Mesendoderm (in vitro differentiated cells): Measurements from ENCODE around the gene MRGPRE.
A peak's percentile ranks its signal among the peaks of the same experiment; 100 is the strongest.

Source experiments
- DNase-seq: peaks from one replicate; pipeline ENCODE4 v3.0.0; 2013
- H2AK5ac ChIP-seq: 2 replicates; pipeline ENCODE4 v1.6.1; 2013; ENCODE audit warnings: low read length, inconsistent platforms
- H2BK120ac ChIP-seq: 2 replicates; pipeline ENCODE4 v1.6.1; 2013; ENCODE audit warnings: low read depth, mild to moderate bottlenecking, low read length, moderate library complexity, mixed read lengths
- H2BK15ac ChIP-seq: replicated peaks from 2 replicates; pipeline ENCODE4 v1.6.1; 2013; ENCODE audit warnings: low read depth, mild to moderate bottlenecking, moderate library complexity
- H2BK5ac ChIP-seq: 2 replicates; pipeline ENCODE4 v1.6.1; 2013; ENCODE audit warnings: low read length, inconsistent platforms
- H3K18ac ChIP-seq: 2 replicates; pipeline ENCODE4 v1.6.1; 2013; ENCODE audit warnings: mild to moderate bottlenecking, low read length, mixed read lengths
- H3K23ac ChIP-seq: one replicate; pipeline ENCODE4 v1.6.1; 2013; ENCODE audit warnings: low read length
- H3K27ac ChIP-seq: 2 replicates; pipeline ENCODE4 v1.5.1; 2013; ENCODE audit warnings: low read depth, mild to moderate bottlenecking, inconsistent platforms, low read length, moderate library complexity
- H3K27me3 ChIP-seq: 2 replicates; pipeline ENCODE4 v1.6.1; 2013; ENCODE audit warnings: low read length, control low read depth, mild to moderate bottlenecking, inconsistent platforms; ENCODE audit not compliant: insufficient read depth, poor library complexity
- H3K36me3 ChIP-seq: 2 replicates; pipeline ENCODE4 v1.6.1; 2013; ENCODE audit warnings: low read length, inconsistent platforms; ENCODE audit not compliant: control insufficient read depth, insufficient read depth
- H3K4ac ChIP-seq: one replicate; pipeline ENCODE4 v1.6.1; 2013; ENCODE audit warnings: low read depth, mild to moderate bottlenecking, low read length, moderate library complexity
- H3K4me1 ChIP-seq: 2 replicates; pipeline ENCODE4 v1.6.1; 2013; ENCODE audit warnings: low read depth, low read length, inconsistent platforms; ENCODE audit not compliant: control insufficient read depth
- H3K4me2 ChIP-seq: 2 replicates; pipeline ENCODE4 v1.6.1; 2013; ENCODE audit warnings: low read length
- H3K4me3 ChIP-seq: 2 replicates; pipeline ENCODE4 v1.5.1; 2013; ENCODE audit warnings: mild to moderate bottlenecking, low read length
- H3K56ac ChIP-seq: one replicate; pipeline ENCODE4 v1.6.1; 2013; ENCODE audit warnings: low read length
- H3K79me1 ChIP-seq: 2 replicates; pipeline ENCODE4 v1.6.1; 2013; ENCODE audit warnings: low read length, inconsistent platforms
- H3K79me2 ChIP-seq: 2 replicates; pipeline ENCODE4 v1.6.1; 2013; ENCODE audit warnings: mild to moderate bottlenecking, low read length; ENCODE audit not compliant: control insufficient read depth, insufficient read depth
- H3K9ac ChIP-seq: 2 replicates; pipeline ENCODE4 v1.6.1; 2013; ENCODE audit warnings: low read length, inconsistent platforms
- H4K5ac ChIP-seq: one replicate; pipeline ENCODE4 v1.6.1; 2013; ENCODE audit warnings: low read length
- H4K8ac ChIP-seq: one replicate; pipeline ENCODE4 v1.6.1; 2013; ENCODE audit warnings: low read depth, mild to moderate bottlenecking, control low read depth, low read length, moderate library complexity
- WGBS: extraction: QIAGEN DNeasy Blood & Tissue Kit; methylation state at CpG from one replicate; pipeline ENCODE4 v1.1.7; 2013; ENCODE audit warnings: low lambda C conversion rate, missing lambda C conversion rate; ENCODE audit not compliant: insufficient coverage; ENCODE audit errors: extremely low coverage; 5-methylcytosine and 5-hydroxymethylcytosine counted together

MRGPRE gene

DNA sequence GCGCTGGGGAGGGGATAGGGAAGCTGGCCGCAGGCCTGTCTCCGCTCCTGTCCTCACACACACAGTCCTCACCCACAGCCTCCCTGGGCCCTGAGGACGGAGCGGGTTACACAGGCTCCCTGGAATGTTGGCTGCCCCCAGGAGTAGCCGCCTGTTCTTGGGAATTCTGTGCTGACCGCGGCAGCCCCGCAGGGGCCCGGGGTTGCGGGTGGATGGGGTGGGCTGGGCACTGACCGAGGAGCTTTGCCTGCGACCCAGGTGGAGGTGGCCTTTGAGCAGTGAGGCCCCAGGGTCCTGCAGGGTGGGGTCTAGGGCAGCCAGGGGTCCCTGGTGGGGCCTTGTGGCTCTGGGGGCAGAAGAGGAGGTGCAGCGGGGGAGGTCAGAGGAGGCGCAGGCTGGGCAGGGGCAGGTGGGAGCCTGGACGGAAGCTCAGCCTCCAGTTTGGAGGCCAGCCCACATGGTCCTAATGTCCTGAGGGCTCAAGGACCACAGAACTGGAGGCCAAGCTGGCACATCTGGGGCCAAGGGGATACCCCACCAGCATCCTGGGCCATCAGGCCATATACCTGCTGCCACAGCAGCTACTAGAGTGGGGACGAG is 7.0 kb downstream of the MRGPRE start:
- Histone ChIP-seq H4K8ac (no peak overlapping the region), H3K9ac (no peak overlapping the region), H2BK5ac (no peak overlapping the region), H3K36me3 (no peaks in the 10 kb centered on the region), H2BK15ac (no peak overlapping the region), H4K5ac (no peak overlapping the region), H2AK5ac (no peak overlapping the region), H3K23ac (no peak overlapping the region), H3K79me2 (no peaks in the 10 kb centered on the region), H3K56ac (no peak overlapping the region), H3K27ac (no peak overlapping the region), H3K4me2 (no peak overlapping the region), H3K4me3 (no peak overlapping the region), H3K79me1 (no peaks in the 10 kb centered on the region), H3K4ac (no peak overlapping the region), H3K18ac (no peak overlapping the region), H2BK120ac (no peak overlapping the region), H3K4me1 (no peaks in the 10 kb centered on the region), H3K27me3 (no peaks in the 10 kb centered on the region)
- no CpG with 5 or more reads among the region's 17 CpGs for WGBS
- DNase-seq: peak; percentile 28

DNA sequence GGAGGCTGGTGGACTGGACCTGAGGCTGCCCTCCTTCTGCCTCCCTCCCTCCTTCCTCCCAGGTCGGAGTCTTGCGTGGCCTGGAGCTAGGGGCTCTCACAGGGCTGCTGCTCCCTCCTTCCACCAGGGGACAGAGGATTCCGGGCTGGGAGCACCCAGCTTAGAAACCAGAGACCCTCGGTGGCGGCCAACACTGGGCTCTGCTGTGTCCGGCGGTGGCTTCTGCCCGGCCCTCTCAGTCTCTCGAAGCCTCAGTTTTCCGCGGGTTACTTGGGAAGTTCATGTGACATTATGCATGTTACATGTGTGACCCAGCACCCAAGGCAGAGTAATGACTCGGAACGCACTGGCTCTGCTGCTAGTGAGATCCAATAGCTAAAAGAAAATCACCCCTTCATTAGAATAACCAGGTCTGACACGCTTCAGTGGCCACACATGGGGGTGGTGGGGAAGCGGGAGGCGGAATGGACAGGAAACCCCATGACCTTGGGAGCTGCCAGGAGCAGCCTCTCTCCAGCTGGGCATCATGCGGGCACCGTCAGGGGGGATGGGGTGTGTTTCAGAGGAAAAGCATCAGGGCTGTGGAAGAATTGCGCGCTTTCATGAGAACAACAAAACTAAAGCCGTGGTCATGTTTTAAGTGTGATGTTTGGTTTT is 7.7 kb downstream of the MRGPRE start:
- no peak overlapping the region for H4K5ac ChIP-seq
- H2AK5ac ChIP-seq: no peak overlapping the region
- no peaks in the 10 kb centered on the region for H3K79me1 ChIP-seq
- H3K4me2 ChIP-seq: no peak overlapping the region
- peak overlapping the region; percentile 3 for H3K56ac ChIP-seq
- H3K36me3 ChIP-seq: no peaks in the 10 kb centered on the region
- H3K79me2 ChIP-seq: no peaks in the 10 kb centered on the region
- no peaks in the 10 kb centered on the region for H3K27me3 ChIP-seq
- no CpG with 5 or more reads among the region's 21 CpGs for WGBS
- H2BK120ac ChIP-seq: no peak overlapping the region
- no peak overlapping the region for H2BK15ac ChIP-seq
- H3K18ac ChIP-seq: no peak overlapping the region
- peak; percentile 37 for DNase-seq
- H3K4me1 ChIP-seq: no peaks in the 10 kb centered on the region
- H3K23ac ChIP-seq: no peak overlapping the region
- no peak overlapping the region for H3K4ac ChIP-seq
- no peak overlapping the region for H3K27ac ChIP-seq
- no peak overlapping the region for H4K8ac ChIP-seq
- no peak overlapping the region for H3K4me3 ChIP-seq
- H2BK5ac ChIP-seq: no peak overlapping the region
- no peak overlapping the region for H3K9ac ChIP-seq

DNA sequence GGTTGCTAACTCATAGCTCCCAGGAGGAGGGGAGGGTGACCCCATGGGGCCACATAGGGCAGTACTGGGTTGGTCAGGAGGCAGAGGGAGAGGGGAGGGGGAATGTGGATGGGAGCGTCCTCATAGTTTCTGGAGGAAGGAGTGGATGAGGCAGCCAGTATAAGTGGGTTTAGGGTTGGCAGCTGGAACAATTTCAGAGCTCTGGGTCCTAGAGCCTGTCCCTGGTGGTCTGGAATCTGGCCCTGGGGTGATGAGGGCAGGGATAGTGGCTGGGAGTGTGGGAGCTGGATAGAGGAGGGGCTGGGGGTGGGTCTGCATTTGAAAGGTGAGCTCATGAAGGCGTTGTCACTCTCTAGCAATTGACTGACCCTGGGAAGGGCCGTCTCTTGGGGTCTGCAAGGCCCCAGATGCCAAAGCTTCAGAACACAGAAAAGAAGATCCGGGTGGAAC is 8.3 kb downstream of the MRGPRE start:
- H2BK120ac ChIP-seq: no peak overlapping the region
- H3K18ac ChIP-seq: no peak overlapping the region
- H2BK5ac ChIP-seq: no peak overlapping the region
- no peak overlapping the region for H4K5ac ChIP-seq
- H3K56ac ChIP-seq: peak overlapping the region; percentile 3
- no CpG with 5 or more reads among the region's 4 CpGs for WGBS
- H3K79me2 ChIP-seq: no peaks in the 10 kb centered on the region
- no peak overlapping the region for H2AK5ac ChIP-seq
- H3K4ac ChIP-seq: no peak overlapping the region
- no peak overlapping the region for H3K4me3 ChIP-seq
- no peak overlapping the region for H3K27ac ChIP-seq
- H2BK15ac ChIP-seq: no peak overlapping the region
- H4K8ac ChIP-seq: no peak overlapping the region
- DNase-seq: peak; percentile 43
- no peaks in the 10 kb centered on the region for H3K36me3 ChIP-seq
- no peak overlapping the region for H3K9ac ChIP-seq
- H3K79me1 ChIP-seq: no peaks in the 10 kb centered on the region
- no peak overlapping the region for H3K23ac ChIP-seq
- no peaks in the 10 kb centered on the region for H3K27me3 ChIP-seq
- no peaks in the 10 kb centered on the region for H3K4me1 ChIP-seq
- no peak overlapping the region for H3K4me2 ChIP-seq

DNA sequence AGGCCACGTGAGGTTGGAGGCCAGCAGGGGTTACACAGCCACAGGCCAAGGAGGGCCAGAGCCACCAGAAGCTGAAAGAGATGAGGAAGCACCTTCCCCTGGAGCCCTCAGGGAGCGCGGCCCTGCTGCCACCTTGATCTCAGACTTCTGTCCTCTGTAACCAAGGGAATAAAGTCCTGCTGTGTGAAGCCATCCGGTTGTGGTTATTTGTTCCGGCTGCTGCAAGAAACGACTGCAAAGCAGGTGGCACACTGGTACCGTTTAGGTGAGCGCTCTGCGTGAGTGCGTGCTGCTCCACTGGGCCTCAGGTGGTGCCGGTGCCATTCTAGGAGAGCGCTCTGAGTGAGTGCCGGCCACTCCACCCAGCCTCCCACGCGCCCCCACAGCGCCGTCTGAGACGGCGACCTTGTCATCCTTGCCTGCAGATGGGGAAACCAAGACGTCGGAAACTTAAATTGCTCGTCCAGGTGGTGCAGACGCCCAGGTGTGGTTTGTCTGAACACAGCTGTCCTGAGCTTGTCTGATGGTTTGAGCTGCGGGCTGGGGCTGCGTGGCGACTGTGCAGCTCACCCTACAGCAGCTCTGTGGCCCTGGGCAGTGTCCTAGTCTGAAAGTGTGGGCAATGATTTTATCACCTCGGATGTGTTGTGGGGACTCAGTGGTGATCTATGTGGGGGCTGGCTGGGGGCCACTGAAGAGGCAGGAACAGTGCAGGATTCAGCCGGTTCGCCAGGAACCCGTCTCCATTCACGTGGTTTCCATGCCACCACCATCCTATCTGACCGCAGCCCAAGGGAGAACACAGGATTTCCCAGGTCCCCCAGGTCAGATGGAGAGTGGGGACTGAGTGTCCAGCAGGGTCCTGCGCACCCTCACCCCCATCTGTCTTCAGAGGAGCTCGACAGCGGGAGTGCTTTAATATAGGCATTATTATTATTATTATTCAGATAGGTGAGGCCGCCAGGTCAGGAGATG is 9.0 kb downstream of the MRGPRE start:
- no CpG with 5 or more reads among the region's 36 CpGs for WGBS
- no peaks in the 10 kb centered on the region for H3K79me1 ChIP-seq
- no peak overlapping the region for H2BK120ac ChIP-seq
- no peak overlapping the region for H3K4me3 ChIP-seq
- H3K23ac ChIP-seq: no peak overlapping the region
- H4K5ac ChIP-seq: no peak overlapping the region
- no peak overlapping the region for H2BK5ac ChIP-seq
- no peak overlapping the region for H2BK15ac ChIP-seq
- H3K56ac ChIP-seq: no peak overlapping the region
- DNase-seq: no peak
- no peak overlapping the region for H3K9ac ChIP-seq
- no peak overlapping the region for H3K4me2 ChIP-seq
- H3K27ac ChIP-seq: no peak overlapping the region
- no peak overlapping the region for H4K8ac ChIP-seq
- no peak overlapping the region for H3K18ac ChIP-seq
- H3K79me2 ChIP-seq: no peaks in the 10 kb centered on the region
- no peak overlapping the region for H3K4ac ChIP-seq
- H3K27me3 ChIP-seq: no peaks in the 10 kb centered on the region
- no peak overlapping the region for H2AK5ac ChIP-seq
- no peaks in the 10 kb centered on the region for H3K36me3 ChIP-seq
- H3K4me1 ChIP-seq: no peaks in the 10 kb centered on the region

DNA sequence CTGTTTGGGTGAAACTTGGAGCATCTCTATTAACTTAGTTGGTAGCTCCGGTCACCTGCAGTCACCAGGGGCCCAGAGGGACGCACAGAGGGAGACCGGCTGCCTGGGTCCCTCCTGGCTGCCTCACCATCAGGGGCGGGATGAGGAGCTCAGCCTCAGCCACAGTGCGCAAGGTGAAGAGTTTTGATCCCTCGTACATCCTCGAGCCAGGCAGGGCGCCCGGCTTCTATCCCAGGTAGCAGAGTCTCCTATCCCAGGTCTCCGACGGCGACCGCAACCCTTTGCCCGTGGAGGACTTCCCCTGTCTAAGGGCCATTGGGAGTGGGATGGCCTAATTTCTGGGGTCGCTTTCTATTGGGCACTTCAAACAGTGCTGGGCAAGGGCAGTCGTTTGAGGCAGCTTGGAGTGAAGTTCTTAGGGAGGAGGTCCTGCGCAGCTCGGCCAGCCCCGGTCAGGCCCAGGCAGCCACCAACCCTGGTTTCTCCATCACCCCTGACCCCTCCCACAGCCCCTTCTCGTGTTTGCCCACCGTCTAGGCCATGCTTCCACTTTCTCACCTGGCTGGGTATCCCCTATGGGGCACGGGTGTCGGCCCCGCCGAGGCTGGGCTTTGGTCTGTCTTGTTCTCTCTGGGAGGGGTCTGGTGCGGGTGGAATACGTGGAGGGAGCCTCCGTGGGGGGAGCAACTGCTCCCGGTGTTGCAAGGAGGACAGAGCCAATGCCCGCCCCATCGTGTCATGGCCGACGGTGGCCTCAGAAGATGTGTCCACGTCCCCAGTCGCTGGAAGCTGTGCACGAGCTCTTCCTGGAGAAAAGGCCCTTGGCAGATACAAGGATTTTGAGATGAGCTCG is 10.0 kb downstream of the MRGPRE start:
- Histone ChIP-seq H2BK15ac (no peak overlapping the region), H3K79me2 (no peaks in the 10 kb centered on the region), H3K27me3 (no peaks in the 10 kb centered on the region), H3K79me1 (no peaks in the 10 kb centered on the region), H3K4me1 (no peaks in the 10 kb centered on the region), H3K4me3 (no peak overlapping the region), H3K36me3 (no peaks in the 10 kb centered on the region), H3K18ac (no peak overlapping the region), H2AK5ac (no peak overlapping the region), H4K8ac (no peak overlapping the region), H3K27ac (no peak overlapping the region), H2BK120ac (no peak overlapping the region), H3K23ac (no peak overlapping the region), H3K4me2 (no peak overlapping the region), H2BK5ac (no peak overlapping the region), H3K56ac (no peak overlapping the region), H4K5ac (no peak overlapping the region), H3K4ac (no peak overlapping the region), H3K9ac (no peak overlapping the region)
- WGBS: no CpG with 5 or more reads among the region's 37 CpGs
- DNase-seq: no peak
